ENCODE results near the gene USP3.

The USP3 gene

GRCh38 chr15:63497642-63498467, 6.5 kb upstream of the USP3 start:
- DNase-seq, result no peak

- DNase-seq, result no peak
Observed at GRCh38 chr15:63499175-63499549, 5.2 kb upstream of the USP3 start.

- no peak for DNase-seq
Observed at GRCh38 chr15:63499611-63500010, 4.8 kb upstream of the USP3 start.

- DNase-seq, result no peak
Observed at GRCh38 chr15:63500265-63501250, 3.8 kb upstream of the USP3 start.

GRCh38 chr15:63501256-63502089, 2.9 kb upstream of the USP3 start:
- peak; percentile 15 for DNase-seq

GRCh38 chr15:63502137-63502766, 2.1 kb upstream of the USP3 start:
- no peak for DNase-seq

GRCh38 chr15:63502843-63503738, 1.3 kb upstream of the USP3 start:
- peak; percentile 75 for DNase-seq

GRCh38 chr15:63503739-63504246, 600 bp upstream of the USP3 start:
- no peak for DNase-seq

- no peak for DNase-seq
Observed at GRCh38 chr15:63504979-63505841, 817 bp downstream of the USP3 start.

GRCh38 chr15:63505842-63506222, 1.4 kb downstream of the USP3 start:
- DNase-seq, result no peak

GRCh38 chr15:63506537-63507035, 2.2 kb downstream of the USP3 start:
- no peak for DNase-seq

- no peak for DNase-seq
Observed at GRCh38 chr15:63507878-63508818, 3.8 kb downstream of the USP3 start.

GRCh38 chr15:63509056-63509954, 4.9 kb downstream of the USP3 start:
- DNase-seq, result no peak

- DNase-seq, result no peak
Observed at GRCh38 chr15:63509955-63510940, 5.9 kb downstream of the USP3 start.

GRCh38 chr15:63512148-63512547, 7.8 kb downstream of the USP3 start:
- DNase-seq, result no peak

GRCh38 chr15:63513271-63513670, 8.9 kb downstream of the USP3 start:
- no peak for DNase-seq

All from GOT3 (cell line).